Measurements from ENCODE around the gene CLDN5.

Gene CLDN5

DNA sequence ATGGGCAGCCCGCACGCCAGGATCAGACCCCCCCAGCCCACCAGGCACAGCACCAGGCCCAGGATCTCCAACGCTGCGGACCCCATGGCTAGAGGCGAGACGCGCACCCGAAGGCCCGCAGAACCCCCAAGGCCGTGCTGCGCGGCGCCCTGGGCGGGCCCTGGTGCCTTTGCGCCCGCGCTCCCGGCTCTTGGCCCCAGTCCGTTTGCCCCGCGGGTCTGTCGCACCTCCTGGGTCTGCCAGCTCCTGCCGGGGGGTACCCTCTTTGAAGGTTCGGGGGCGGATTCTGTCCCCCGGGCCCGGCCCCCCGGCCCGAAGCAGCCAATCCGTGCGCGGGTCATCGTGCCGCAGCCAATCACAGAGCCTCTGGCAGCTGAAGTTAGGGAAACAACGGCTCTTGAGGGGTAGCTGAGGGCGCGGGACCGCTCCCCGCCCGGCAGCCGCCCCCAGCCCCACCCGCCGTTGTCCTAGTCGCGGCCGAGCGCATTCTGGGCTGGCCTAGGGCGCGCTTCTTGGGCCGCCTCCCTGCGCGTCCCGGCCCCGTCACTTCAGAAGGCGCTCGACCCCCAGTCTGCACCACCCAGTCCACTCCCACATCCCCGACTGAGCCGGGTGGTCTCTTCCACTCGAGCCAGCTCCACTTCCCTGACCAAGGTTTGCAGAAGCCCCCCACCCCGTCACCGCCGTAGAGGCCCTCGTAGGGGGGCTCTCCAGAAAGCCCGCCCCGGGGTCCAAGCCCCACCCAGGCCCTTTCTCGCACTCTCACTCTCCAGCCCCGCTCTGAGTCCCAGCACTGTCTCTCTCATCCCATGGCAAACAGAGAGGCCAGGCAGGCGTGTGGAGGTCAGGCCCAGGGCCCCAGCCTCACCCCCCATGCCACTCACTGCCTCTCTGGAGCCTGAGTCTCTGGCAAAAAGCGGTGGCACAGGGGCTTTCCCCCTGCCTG, at the start of gene CLDN5:
Gene CLDN5 (minus strand): TSS at position 241 of the 946 bp plus-strand sequence. CDS start 155 bp downstream, at position 86.
- DNase-seq (ENCODE audit: insufficient read length, low spot score) (no peak), FAIRE-seq (no peak)
- TF ChIP-seq CTCF (IDR thresholded peaks at IDR 0.05; ENCODE audit: insufficient read depth, missing control alignments), result no peak

- no peak for TF ChIP-seq CTCF (IDR thresholded peaks at IDR 0.05; ENCODE audit: insufficient read depth, missing control alignments)
- FAIRE-seq (no peak), DNase-seq (ENCODE audit: insufficient read length, low spot score) (no peak)
These were observed 47.8 kb upstream of the CLDN5 start for GRCh38 chr22:19571995-19572394.

DNA sequence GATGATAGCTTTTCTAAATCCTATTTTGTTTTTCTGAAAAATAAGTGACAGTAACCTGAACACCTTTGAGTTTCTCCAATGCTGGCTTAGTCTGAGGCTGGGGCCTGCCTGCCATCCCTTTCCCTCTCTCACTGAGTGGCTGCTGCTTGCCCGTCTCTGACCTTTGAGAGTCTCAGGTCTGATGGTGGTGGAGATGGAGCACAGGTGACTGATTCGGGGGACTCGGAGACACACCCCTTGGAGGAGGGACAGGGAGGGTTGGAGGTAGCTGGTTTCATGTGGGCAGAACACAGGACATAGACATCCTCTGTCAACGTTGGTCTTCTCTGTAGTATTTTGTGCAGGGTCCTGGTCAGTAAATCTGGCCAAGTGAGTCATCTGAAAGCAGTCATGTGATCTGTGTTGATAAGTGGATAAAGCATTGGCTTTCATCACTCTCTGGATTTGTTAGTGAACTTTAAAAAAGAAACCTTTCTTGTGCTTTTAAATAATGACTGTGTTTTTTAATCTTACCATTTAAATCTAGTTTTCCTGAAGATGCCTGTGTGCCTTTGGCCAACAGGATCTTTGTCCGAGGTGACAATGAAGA, 47.1 kb upstream of the CLDN5 start:
- no peak for TF ChIP-seq CTCF (IDR thresholded peaks at IDR 0.05; ENCODE audit: insufficient read depth, missing control alignments)
- FAIRE-seq (no peak), DNase-seq (ENCODE audit: insufficient read length, low spot score) (no peak)

- TF ChIP-seq CTCF (IDR thresholded peaks at IDR 0.05; ENCODE audit: insufficient read depth, missing control alignments), result no peak
- DNase-seq (ENCODE audit: insufficient read length, low spot score) (no peak), FAIRE-seq (no peak)
These were observed 45.8 kb upstream of the CLDN5 start for GRCh38 chr22:19569976-19570375.

DNA sequence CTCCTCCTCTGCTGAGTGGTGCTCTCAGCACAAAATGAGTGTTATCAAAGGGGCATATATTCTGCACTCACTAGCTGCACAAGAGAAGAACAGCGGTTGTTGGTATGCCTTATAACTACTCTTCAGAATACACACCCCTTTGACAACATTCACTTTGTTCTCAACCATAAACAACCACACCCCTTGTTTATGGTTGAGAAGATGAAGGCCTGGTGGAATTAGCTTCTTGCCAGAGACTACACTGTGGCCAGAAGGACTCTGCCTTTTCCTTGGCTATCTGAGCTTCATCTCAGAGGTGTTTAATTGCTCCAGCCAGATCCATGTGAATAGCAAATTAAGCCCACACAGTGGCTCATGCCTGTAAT, 45.0 kb upstream of the CLDN5 start:
- FAIRE-seq, result no peak
- TF ChIP-seq CTCF (IDR thresholded peaks at IDR 0.05; ENCODE audit: insufficient read depth, missing control alignments), result no peak
- DNase-seq (ENCODE audit: insufficient read length, low spot score), result no peak

GRCh38 chr22:19568337-19569275, 44.4 kb upstream of the CLDN5 start:
- no peak for FAIRE-seq
- TF ChIP-seq CTCF (IDR thresholded peaks at IDR 0.05; ENCODE audit: insufficient read depth, missing control alignments), result no peak

More at GRCh38 chr22:19568337-19569275, 44.4 kb upstream of the CLDN5 start:
- no peak for DNase-seq (ENCODE audit: insufficient read length, low spot score)
